ENCODE results near the gene RAB3B. TPM values are rescaled to one million over a fixed set of nuclear protein-coding genes. Genes with fewer than 3 reads are reported as not detected.
"Not testable (repeated sequence)": the region's sequence is repeated elsewhere in the genome, so short reads cannot be mapped to it uniquely, and the experiment has no call there.

RAB3B gene
- total RNA-seq, 2 donors from 2014 or later = 0.04 TPM; not detected in 1

GRCh38 chr1:51877434-51878307, 112.8 kb downstream of the RAB3B start:
- Histone ChIP-seq H3K4me1 (peaks cover 0 to 40% of the 10 kb centered on the region in 2 donors), H3K36me3 (no peaks in the 10 kb centered on the region), H3K9me3 (no peaks in the 10 kb centered on the region), H3K27ac (peak overlapping the region; percentile 95 to 97), H3K4me3 (peak overlapping the region; percentile 88 to 92), H3K27me3 (no peaks in the 10 kb centered on the region)
- peak; percentile 62 for DNase-seq (ENCODE audit: low spot score)
- no peak for TF ChIP-seq CTCF (IDR thresholded peaks at IDR 0.05)

- H3K27ac ChIP-seq = no peak overlapping the region
- no peaks in the 10 kb centered on the region for H3K9me3 ChIP-seq
- no peak for DNase-seq (ENCODE audit: low spot score)
- H3K36me3 ChIP-seq = no peaks in the 10 kb centered on the region
- peaks cover 0 to 47% of the 10 kb centered on the region in 2 donors for H3K4me1 ChIP-seq
- H3K27me3 ChIP-seq = no peaks in the 10 kb centered on the region
- no peak for TF ChIP-seq CTCF (IDR thresholded peaks at IDR 0.05)
- H3K4me3 ChIP-seq = no peak overlapping the region
These were observed 114.7 kb downstream of the RAB3B start for GRCh38 chr1:51875836-51876235.

GRCh38 chr1:51875291-51875772, 115.2 kb downstream of the RAB3B start:
- DNase-seq (ENCODE audit: low spot score) = no peak
- Histone ChIP-seq H3K9me3 (no peaks in the 10 kb centered on the region), H3K36me3 (no peaks in the 10 kb centered on the region), H3K4me1 (peaks cover 0 to 47% of the 10 kb centered on the region in 2 donors), H3K27ac (no peak overlapping the region), H3K27me3 (no peaks in the 10 kb centered on the region), H3K4me3 (no peak overlapping the region)
- TF ChIP-seq CTCF (IDR thresholded peaks at IDR 0.05) = no peak

- H3K36me3 ChIP-seq; H3K27ac ChIP-seq; H3K9me3 ChIP-seq; DNase-seq (ENCODE audit: low spot score); H3K4me3 ChIP-seq; H3K27me3 ChIP-seq: not testable (repeated sequence)
- peaks cover 0 to 41% of the 10 kb centered on the region in 2 donors for H3K4me1 ChIP-seq
These were observed 117.2 kb downstream of the RAB3B start for GRCh38 chr1:51873270-51873669.

- no peaks in the 10 kb centered on the region for H3K36me3 ChIP-seq
- H3K27ac ChIP-seq = no peak overlapping the region
- no peaks in the 10 kb centered on the region for H3K9me3 ChIP-seq
- no peak for DNase-seq (ENCODE audit: low spot score)
- no peak for TF ChIP-seq CTCF (IDR thresholded peaks at IDR 0.05)
- no peak overlapping the region for H3K4me3 ChIP-seq
- no peaks in the 10 kb centered on the region for H3K27me3 ChIP-seq
- peaks cover 0 to 28% of the 10 kb centered on the region in 2 donors for H3K4me1 ChIP-seq
These were observed 119.0 kb downstream of the RAB3B start for GRCh38 chr1:51871351-51871975.

- no peaks in the 10 kb centered on the region for H3K27me3 ChIP-seq
- no peaks in the 10 kb centered on the region for H3K36me3 ChIP-seq
- peaks cover 0 to 23% of the 10 kb centered on the region in 2 donors for H3K4me1 ChIP-seq
- H3K4me3 ChIP-seq = no peak overlapping the region
- H3K9me3 ChIP-seq = no peaks in the 10 kb centered on the region
- no peak for TF ChIP-seq CTCF (IDR thresholded peaks at IDR 0.05)
- DNase-seq (ENCODE audit: low spot score) = no peak
- no peak overlapping the region for H3K27ac ChIP-seq
These were observed 119.7 kb downstream of the RAB3B start for GRCh38 chr1:51870603-51871350.
